Loucy (cell line): ENCODE results near the gene SMC3.

Experiments
- CTCF ChIP-seq: fragments of 200-600 bp; sonication (generic); conservative IDR thresholded peaks from 2 replicates; pipeline ENCODE4 v1.5.1; 2014; ENCODE audit warnings: mild to moderate bottlenecking, antibody characterized with exemption, low read length
- EZH2phosphoT487 ChIP-seq: fragments of 200-600 bp; IDR thresholded peaks from 2 replicates; pipeline ENCODE4 v1.6.1; 2018; ENCODE audit warnings: antibody characterized with exemption, mild to moderate bottlenecking, moderate library complexity, borderline replicate concordance

GRCh38 chr10:110641256-110641655 is 73.8 kb downstream of the SMC3 start:
- TF ChIP-seq CTCF (no peak), EZH2phosphoT487 (no peak)
